Fibroblast of skin of right quadriceps (primary cell): ENCODE results near the gene SCARB1.

Source experiments
- DNase-seq: peaks from one replicate; pipeline ENCODE4 v3.0.0-alpha.2; 2013

The SCARB1 gene

DNA sequence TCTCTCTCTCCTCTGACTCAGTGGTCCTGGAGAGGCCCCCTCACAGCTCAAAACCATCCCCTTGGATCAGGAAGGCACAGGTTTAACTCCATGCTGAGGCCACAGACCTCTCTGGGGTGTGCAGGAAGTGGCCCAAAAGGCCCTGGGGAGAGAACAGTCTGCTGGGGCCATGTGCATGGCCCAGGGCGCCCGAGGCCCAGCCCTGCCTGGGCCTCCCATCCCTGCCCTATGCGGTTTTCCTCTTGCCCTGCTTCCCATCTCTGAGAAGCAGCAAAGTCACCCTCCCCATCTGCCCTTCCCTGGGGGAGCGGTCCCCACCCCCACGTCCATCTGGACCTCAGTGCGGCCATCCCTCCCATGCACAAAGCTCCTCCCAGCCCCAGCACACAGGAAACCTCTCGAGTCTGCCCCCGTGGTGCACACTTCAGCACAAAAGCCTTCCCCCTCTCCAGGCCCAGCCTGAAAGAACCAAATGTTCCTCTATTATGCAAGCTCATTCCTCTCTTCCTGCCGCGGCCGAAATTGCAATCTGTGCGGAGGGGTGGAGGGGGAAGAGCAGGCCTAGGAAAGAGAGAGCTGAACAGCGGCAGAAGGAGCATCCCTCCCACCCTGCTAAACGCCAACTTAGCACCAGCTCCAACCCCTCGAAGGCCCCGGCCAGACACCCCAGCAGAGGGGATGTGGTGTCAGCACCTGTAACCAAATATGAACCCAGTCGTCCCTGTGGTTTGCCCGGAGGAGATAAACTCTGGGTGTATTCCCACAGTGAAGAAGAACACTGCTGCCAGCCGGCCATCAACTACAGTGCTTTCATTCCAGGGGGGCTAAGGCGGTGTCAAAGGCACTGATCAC is 108.5 kb downstream of the SCARB1 start:
- peak; percentile 92 for DNase-seq

DNA sequence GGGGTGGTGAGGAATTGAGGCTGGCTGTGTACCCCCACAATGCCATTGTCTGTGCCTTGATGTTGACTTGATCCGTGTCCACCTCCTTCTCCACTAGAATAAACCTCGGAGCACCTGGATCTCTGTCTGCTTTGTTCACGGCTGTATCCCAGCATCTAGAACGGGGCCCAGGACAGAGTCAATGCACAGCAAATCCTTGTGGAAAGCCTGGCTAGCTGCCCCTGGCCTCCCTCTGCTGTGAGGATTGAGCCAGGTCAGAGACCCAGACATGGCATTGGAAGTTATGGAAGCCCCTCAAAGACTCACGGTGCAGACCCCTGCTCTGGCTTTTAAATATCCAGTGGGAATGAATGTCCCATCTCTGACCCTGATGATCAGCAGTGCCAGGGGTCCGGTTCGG is 109.2 kb downstream of the SCARB1 start:
- DNase-seq: no peak

- DNase-seq: no peak
Measured at GRCh38 chr12:124753993-124754392, 109.7 kb downstream of the SCARB1 start.

DNA sequence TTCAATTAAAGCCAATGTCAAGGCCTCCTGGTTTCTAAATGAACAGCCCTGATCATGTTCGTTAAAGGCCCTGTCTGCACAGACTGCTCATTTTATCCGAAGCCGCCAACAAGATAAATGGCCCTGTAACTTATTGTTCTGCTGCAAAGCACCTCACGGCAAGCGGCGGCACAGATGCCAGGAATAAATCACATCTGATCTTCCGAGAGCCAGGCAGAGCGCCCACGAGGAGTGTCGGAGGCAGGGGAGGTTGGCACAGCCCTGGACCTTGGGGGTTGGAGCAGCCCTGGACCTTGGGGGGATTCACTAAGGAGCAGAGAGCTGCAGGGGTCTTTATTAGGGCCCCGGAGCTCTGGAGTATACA is 110.5 kb downstream of the SCARB1 start:
- no peak for DNase-seq

GRCh38 chr12:124752437-124753227 is 111.0 kb downstream of the SCARB1 start:
- peak; percentile 81 for DNase-seq

DNA sequence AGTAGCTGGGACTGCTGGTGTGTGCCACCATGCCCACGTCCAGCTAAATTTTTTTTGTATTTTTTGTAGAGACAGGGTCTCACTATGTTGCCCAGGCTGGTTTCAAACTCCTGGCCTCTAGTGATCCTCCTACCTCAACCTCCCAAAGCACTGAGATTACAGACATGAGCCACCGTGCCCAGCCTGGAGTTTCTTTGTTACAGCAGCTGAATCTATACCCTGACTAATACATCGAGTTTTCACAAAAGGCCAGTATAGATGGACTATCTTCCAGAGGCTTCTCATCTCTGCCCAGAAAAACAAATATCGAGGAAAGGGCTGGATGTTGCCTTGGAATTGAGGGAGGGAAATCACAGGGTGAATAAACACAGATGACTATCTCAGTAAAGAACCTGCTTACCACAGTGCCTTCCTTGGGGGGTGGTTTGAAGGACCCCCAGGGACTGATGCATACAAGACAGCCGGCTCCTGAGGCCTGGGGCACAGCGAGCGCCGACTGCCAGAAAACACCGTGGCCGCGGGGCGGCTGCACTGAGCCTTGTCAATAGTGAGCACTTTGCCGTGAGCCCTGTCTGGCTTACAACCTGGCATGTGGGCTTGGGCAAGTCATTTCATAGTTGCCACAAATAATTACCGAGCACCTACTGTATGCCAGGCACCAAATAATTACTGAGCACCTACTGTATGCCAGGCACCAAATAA is 111.9 kb downstream of the SCARB1 start:
- DNase-seq: no peak

DNA sequence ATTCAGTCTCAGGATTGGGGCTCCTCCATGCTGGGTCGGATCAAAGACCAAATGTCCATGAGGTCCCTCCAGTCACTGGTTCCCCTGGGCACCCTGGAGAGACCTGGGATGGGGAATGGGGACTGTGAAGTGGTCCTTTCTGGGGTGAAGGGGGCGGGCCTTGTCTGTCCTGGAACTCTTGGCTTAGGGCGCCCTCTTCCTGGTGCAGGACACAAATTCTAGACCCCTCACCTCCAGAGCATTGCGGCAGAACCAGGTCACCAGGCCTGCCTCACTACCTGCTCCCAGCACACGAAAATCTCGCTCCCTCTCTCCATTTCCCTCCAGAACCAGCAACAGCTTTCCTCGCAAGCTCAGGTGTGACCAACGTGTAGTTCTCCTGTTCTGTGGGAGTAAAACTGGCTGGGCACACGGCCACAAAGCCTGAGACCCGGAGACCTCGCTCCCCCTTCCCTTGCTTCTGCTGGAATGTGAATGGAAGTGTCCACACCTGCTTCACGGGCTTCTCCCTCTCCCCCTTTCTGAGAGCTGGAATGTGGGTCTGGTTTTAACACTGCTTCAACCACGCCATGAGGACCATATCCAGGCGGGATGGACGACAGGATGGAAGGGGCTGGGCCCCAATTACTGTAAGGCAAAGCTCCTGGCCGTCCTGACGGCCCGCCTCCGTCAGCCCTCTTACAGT is 112.7 kb downstream of the SCARB1 start:
- DNase-seq: no peak

GRCh38 chr12:124750149-124750656 is 113.5 kb downstream of the SCARB1 start:
- DNase-seq: no peak

DNA sequence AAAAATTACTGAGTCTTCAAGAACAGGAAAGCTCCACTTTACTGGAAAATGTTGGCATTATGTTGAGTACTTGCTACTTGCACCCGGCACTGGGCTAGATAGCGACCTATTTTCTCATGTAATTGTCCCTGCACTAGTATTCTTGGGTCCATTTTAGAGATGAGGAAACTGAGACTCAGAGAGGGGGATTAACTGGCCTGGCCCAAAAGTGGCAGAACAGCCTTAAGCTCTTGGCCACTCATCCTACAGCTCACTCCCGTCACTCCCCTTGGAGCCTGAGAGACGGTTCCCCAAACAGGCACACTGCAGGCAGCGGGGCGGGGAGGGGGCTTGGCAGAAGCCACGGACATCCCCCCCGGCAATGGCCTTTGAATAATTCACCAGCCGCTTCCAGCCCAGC is 113.9 kb downstream of the SCARB1 start:
- no peak for DNase-seq

GRCh38 chr12:124747426-124748161 is 116.1 kb downstream of the SCARB1 start:
- peak; percentile 95 for DNase-seq

DNA sequence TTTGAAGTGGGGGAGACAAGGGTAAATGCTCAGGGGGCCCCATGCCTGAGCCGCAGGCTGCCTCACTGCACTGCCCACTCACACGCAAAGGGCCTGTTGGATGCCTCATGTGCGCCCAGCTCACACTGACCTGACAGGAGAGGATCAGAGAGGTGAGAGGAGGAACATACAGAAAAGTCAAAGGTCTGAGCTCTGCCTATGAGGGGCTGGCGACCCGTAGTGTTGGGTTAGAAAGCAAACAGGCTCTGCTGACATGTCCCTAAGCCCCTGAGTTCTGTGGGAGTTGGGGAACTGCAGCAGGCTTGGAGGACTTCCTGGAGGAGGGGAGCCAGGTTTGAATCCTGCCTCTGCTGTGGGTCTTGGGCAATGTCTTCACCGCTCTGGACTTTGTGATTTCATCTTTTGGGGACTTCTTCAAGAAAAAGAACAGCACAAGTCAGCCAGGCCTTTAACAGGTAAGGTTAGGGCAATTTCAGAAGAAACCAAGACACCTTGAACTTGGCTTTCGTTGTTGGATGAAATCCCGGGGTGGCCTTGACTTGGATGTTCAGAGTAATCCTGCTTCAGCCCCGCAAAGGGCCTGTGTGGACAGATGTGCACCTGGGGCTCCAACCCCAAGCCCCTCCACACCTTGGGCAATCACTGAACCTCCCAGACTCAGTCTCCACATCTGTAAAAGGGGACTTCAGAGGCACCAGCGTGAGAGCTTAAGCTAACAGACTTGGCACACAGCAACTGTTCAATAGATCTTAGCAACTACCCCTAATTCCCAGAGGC is 116.8 kb downstream of the SCARB1 start:
- no peak for DNase-seq

GRCh38 chr12:124745891-124746570 is 117.6 kb downstream of the SCARB1 start:
- peak; percentile 96 for DNase-seq

DNA sequence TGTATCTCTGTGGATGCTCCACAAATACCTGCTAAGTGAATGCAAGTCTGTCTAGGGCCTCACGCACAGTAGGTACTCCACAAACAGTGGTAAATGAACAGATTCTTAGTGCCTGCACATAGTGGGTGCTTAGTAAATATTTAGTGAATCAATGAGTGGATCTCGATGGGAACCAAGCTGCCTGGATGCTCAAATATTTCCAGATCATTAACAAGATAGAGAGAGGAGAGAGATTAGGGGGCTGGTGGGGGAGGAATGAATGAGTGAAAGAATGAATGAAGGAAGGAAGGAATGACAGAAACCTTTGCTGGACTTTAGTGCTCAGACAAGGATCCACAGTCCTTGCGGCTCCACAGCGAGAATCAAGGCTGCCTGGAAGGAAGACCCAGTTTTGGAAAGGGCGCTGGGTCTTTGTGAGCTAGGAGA is 118.2 kb downstream of the SCARB1 start:
- DNase-seq: no peak

- no peak for DNase-seq
Measured at GRCh38 chr12:124744659-124745464, 118.8 kb downstream of the SCARB1 start.

- no peak for DNase-seq
Measured at GRCh38 chr12:124744273-124744640, 119.4 kb downstream of the SCARB1 start.

- DNase-seq: no peak
Measured at GRCh38 chr12:124743479-124744272, 120.0 kb downstream of the SCARB1 start.

GRCh38 chr12:124742678-124743077 is 121.0 kb downstream of the SCARB1 start:
- no peak for DNase-seq

- DNase-seq: no peak
Measured at GRCh38 chr12:124742111-124742510, 121.6 kb downstream of the SCARB1 start.

DNA sequence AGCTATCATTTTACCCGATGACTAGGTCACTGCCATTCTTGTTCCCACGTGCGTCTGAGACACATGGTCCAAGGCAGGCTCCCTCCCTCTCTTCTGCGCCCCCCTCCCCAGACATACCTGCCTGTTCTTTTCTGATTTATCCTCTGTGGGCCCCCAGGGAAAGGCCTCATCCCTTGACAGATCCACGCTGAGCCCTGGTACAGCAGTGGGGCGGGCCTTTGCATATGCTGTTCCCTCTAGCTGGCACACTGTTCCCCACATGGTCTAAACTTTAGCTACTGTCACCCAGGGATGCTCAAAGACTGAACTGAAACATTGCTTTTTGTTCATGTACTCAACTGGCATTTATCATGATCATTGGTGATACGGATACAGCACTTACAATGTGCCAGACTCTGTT is 122.5 kb downstream of the SCARB1 start:
- no peak for DNase-seq
